Stimulated activated CD4-positive, alpha-beta T cell treated with anti-CD3 and anti-CD28 coated beads, TNF-alpha, amount 100 ng/mL, for 1 hour (primary cell): Measurements from ENCODE around the gene LTV1.
"Not testable (repeated sequence)": the region's sequence is repeated elsewhere in the genome, so short reads cannot be mapped to it uniquely, and the experiment has no call there.

Source experiments
- DNase-seq, 3 donors: peaks; one replicate each; pipeline ENCODE4 v3.0.0-alpha.2; 2020; ENCODE audit warnings: low read depth in 3 of 3, low spot score in 1 of 3

LTV1 gene

GRCh38 chr6:143842461-143842901 is 657 bp upstream of the LTV1 start:
- DNase-seq = no peak

DNA sequence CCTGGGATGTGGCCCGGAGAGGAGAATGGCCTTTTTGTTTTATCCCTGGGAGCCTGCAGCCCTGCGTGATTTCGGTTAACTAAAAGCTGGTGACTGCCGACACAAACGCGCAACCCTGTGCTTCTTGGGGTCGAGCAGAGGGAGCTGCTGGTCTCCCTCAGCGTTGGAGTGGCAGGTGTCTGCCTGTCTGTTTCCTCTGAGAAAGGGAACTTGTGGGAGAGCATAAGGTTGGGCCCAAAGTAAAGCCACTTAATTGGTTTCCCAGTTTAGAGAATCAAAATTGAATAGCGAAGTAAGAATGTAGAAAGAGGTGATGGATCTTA is 500 bp downstream of the LTV1 start:
- no peak for DNase-seq

- DNase-seq = no peak
Observed at GRCh38 chr6:143844006-143844405, 868 bp downstream of the LTV1 start.

DNA sequence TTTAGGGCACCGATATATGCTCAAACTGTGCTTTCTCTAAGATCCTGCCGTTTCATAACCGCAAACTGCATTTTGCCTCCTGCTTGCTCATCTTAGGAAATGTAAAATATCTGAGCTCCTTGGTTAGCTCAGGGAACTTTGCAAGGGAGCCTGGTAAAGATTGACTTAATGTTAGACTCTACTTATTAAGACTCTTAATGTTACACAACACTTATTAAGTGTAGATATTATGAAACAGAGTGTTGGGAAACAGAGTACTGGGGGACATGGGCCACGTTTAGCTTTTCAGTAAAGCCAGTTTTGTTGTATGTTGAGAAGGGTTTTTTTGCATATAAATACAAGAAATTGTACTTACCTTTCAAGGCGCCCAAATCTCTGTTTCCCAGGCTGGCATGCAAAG is 1.9 kb downstream of the LTV1 start:
- no peak for DNase-seq

- DNase-seq = not testable (repeated sequence)
Observed at GRCh38 chr6:143851706-143852105, 8.6 kb downstream of the LTV1 start.

GRCh38 chr6:143855057-143855456 is 11.9 kb downstream of the LTV1 start:
- not testable (repeated sequence) for DNase-seq

DNA sequence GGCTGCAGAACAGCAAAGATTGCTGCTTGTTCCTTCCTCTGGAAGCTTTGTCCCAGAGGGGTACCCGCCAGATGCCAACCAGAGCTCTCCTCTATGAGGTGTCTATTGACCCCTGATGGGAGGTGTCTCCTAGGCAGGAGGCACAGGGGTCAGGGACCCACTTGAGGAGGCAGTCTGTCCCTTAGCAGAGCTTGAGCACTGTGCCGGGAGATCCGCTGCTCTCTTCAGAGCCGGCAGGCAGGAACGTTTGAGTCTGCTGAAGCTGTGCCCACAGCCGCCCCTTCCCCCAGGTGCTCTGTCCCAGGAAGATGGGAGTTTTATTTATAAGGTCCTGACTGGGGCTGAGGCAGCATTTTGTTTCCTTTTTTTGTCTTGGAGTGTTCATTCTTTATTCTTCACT is 13.6 kb downstream of the LTV1 start:
- DNase-seq = not testable (repeated sequence)

GRCh38 chr6:143857651-143858050 is 14.5 kb downstream of the LTV1 start:
- no peak for DNase-seq

- no peak for DNase-seq
Observed at GRCh38 chr6:143859891-143860660, 16.9 kb downstream of the LTV1 start.

DNA sequence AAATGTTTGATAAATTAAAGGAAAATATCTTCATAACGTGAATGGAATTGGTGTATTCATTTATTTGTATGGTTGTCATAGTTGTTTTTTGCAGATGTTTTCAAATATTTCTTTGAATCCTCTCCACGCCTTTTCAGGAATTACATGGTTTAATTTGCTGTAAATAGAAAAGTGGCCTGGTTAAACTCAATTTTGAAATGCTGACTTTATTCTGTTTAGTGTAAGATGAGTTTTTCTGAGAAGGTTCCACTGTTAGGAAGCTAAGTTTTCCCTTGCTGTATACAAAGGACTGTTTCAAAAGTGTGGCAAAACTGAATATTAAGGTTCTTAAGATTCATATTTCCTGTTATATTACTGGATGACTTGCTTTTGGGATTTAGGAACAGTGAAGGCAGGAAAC is 20.6 kb downstream of the LTV1 start:
- no peak for DNase-seq

GRCh38 chr6:143864234-143864633 is 21.1 kb downstream of the LTV1 start, which contains the start of gene ZC2HC1B:
ZC2HC1B (plus strand) TSS chr6:143864474; CDS start chr6:143864540, 66 bp downstream.
- DNase-seq = no peak

GRCh38 chr6:143867236-143867635 is 24.1 kb downstream of the LTV1 start:
- DNase-seq = no peak

GRCh38 chr6:143868808-143869207 is 25.7 kb downstream of the LTV1 start:
- DNase-seq = not testable (repeated sequence)

DNA sequence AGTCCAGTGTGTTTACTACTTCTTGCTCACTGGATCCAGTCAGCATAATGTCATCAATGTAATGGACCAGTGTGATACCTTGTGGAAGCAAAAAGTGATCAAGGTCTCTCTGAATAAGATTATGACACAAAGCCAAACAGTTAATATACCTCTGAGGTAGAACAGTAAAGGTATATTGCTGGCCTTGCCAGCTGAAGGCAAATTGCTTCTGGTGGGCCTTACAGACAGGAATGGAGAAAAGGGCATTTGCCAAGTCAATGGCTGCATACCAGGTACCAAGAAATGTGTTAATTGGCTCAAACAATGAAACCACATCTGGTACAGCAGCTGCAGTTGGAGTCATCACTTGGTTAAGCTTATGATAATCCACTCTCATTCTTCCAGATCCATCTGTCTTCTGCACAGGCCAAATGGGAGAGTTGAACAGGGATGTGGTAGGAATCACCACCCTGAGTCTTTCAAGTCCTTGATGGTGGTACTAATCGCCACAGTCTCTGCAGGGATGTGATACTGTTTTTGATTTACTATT is 28.1 kb downstream of the LTV1 start:
- DNase-seq = not testable (repeated sequence)

GRCh38 chr6:143872201-143872600 is 29.1 kb downstream of the LTV1 start:
- DNase-seq = no peak

DNA sequence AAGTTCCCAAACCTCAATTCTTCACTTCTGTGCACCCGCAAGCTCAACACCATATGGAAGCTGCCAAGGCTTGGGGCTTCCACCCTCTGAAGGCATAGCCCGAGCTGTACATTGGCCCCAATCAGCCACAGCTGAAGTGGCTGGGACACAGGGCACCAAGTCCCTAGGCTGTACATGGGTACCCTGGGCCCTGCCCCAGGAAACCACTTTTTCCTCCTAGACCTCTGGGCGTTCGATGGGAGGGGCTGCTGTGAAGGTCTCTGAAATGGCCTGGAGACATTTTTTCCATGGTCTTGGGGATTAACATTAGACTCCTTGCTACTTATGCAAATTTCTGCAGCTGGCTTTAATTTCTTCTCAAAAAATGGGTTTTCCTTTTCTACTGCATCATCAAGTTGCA is 30.5 kb downstream of the LTV1 start:
- not testable (repeated sequence) for DNase-seq

DNA sequence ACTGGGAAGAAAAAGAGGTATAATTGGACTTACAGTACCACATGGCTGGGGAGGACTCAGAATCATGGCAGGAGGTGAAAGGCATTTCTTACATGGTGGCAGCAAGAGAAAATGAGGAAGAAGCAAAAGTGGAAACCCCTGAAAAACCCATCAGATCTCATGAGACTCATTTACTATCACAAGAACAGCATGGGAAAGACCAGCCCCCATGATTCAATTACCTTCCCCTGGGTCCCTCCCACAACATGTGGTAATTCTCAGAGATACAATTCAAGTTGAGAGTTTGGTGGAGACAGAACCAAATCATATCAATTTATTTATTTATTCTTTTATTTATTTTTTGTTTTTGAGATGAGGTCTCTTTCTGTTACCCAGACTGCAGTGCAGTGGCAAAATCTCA is 31.4 kb downstream of the LTV1 start:
- DNase-seq = not testable (repeated sequence)

DNA sequence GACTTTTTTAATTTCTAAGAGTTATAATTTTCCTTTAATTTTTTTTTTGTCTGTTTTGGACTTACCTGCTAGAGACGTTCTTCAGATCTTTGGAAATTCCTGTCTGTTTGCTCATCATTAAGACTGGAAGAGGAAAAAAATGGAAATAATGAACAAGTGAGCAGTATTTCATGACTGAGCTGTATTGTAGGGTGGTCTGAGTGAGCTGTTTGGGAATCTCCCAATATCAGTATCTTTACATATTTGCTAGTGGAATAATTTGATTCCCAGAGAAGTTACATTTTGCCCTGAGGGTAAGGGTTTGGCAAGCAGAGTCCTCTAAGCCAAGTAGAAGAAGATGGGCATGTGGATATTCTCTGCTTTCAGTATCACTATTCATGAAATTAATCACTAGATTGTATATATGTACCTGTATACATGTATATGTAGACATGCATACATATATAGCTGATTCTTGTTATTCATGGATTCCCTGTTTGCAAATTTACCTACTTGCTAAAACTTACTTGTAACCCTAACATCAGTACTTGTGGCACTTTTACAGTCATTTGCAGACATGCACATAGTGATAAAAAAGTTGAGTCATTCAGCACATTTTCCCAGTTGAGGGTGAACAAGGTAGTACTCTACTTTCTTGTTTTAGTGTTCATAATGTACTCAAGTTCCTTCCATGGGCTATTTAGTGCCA is 34.6 kb downstream of the LTV1 start:
- no peak for DNase-seq

DNA sequence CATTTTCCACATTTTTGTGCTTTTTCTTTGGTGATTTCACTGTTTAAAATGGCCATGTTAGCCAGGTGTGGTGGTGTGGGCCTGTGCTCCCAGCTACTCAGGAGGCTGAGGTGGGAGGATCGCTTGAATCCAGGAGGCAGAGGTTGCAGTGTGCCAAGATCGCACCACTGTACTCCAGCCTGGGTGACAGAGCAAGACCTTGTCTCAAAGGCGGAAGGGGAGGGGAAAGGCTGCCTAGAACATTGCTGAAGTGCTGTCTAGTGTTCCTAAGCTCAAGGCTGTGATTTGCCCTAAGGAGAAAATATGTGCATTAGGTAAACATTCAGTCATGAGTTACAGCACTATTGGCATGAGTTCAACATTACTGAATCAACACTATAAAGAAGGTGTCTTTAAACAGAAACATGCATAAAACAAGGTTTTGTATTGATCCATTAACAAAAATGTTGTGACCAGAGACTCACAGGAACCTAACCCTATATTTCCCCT is 35.2 kb downstream of the LTV1 start:
- no peak for DNase-seq

- DNase-seq = no peak
Observed at GRCh38 chr6:143880412-143880811, 37.3 kb downstream of the LTV1 start.

DNA sequence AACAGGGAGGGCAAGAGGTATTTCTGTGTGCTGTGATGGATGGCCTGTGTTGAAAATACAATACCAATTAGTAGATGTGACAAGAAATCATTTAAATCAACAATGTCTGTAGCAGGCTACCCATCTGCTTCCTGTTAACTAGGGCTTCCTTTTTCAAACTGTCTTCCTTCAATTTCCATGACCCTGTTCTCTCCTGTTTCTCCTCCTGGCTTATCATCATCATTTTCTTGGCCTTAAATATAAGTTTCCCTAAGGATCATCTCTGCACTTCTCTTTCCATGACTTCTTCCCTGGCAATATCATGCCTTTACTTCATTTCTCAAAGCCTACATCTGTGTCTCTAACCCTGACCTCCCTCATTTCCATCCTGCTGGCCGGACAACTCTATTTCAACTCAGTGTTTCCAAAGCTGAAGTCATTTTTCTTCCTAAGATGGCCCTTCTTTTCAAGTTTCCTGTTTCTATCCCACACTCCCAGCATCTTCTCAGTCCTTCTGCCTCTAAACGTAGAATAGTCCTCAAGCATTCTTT is 39.3 kb downstream of the LTV1 start:
- DNase-seq = no peak
